Measurements from ENCODE around the gene CNDP2. TPM values are rescaled to one million over a fixed set of nuclear protein-coding genes. Genes with fewer than 3 reads are reported as not detected.

The CNDP2 gene
- total RNA-seq, 4 donors from 2014 or later = 71.8 to 87.8 (median 81.5) TPM

- Histone ChIP-seq H3K4me1 (peaks cover 0 to 25% (median 0%) of the 10 kb centered on the region in 4 donors), H3K9me3 (no peaks in the 10 kb centered on the region), H3K27me3 (no peaks in the 10 kb centered on the region), H3K36me3 (peaks cover 2 to 98% (median 29%) of the 10 kb centered on the region in 3 donors), H3K27ac (no peak overlapping the region), H3K4me3 (no peak overlapping the region)
- TF ChIP-seq CTCF (IDR thresholded peaks at IDR 0.05) = no peak
- TF ChIP-seq EP300 (IDR thresholded peaks at IDR 0.05) = no peak
- TF ChIP-seq POLR2A (IDR thresholded peaks at IDR 0.05) = no peak
- no peak for DNase-seq (ENCODE audit: low spot score in 2 of 2)
- WGBS, 2 donors = 80 to 86% methylated on average over 9 of the region's 9 CpGs
Measured at GRCh38 chr18:74508366-74508765, 12.2 kb downstream of the CNDP2 start.

- no peak for DNase-seq (ENCODE audit: low spot score in 2 of 2)
Measured at GRCh38 chr18:74508821-74509225, 12.7 kb downstream of the CNDP2 start.

GRCh38 chr18:74509856-74510769 lies 13.9 kb downstream of the CNDP2 start:
- Histone ChIP-seq H3K27me3 (no peaks in the 10 kb centered on the region), H3K4me1 (peaks cover 0 to 25% (median 0%) of the 10 kb centered on the region in 4 donors), H3K27ac (no peak overlapping the region), H3K36me3 (peaks cover 0 to 97% (median 26%) of the 10 kb centered on the region in 3 donors), H3K4me3 (no peak overlapping the region), H3K9me3 (no peaks in the 10 kb centered on the region)
- WGBS, 2 donors = 78 to 83% methylated on average over 25 to 27 of the region's 29 CpGs
- no peak for TF ChIP-seq EP300 (IDR thresholded peaks at IDR 0.05)
- no peak for TF ChIP-seq CTCF (IDR thresholded peaks at IDR 0.05)
- no peak for TF ChIP-seq POLR2A (IDR thresholded peaks at IDR 0.05)
- no peak for DNase-seq (ENCODE audit: low spot score in 2 of 2)

More at GRCh38 chr18:74508821-74509225, 12.7 kb downstream of the CNDP2 start:
- peaks cover 2 to 98% (median 30%) of the 10 kb centered on the region in 3 donors for H3K36me3 ChIP-seq
- no peaks in the 10 kb centered on the region for H3K27me3 ChIP-seq
- H3K4me1 ChIP-seq = peaks cover 0 to 25% (median 0%) of the 10 kb centered on the region in 4 donors
- H3K27ac ChIP-seq = no peak overlapping the region
- no peak overlapping the region for H3K4me3 ChIP-seq
- no peak for TF ChIP-seq CTCF (IDR thresholded peaks at IDR 0.05)
- TF ChIP-seq POLR2A (IDR thresholded peaks at IDR 0.05) = no peak
- TF ChIP-seq EP300 (IDR thresholded peaks at IDR 0.05) = no peak
- H3K9me3 ChIP-seq = no peaks in the 10 kb centered on the region
- 78 to 84% methylated on average over 11 of the region's 11 CpGs for WGBS, 2 donors

GRCh38 chr18:74510770-74511095 lies 14.6 kb downstream of the CNDP2 start:
- Histone ChIP-seq H3K36me3 (peaks cover 0 to 97% (median 31%) of the 10 kb centered on the region in 3 donors), H3K4me1 (peaks cover 0 to 25% (median 0%) of the 10 kb centered on the region in 4 donors), H3K27ac (no peak overlapping the region), H3K4me3 (no peak overlapping the region), H3K9me3 (no peaks in the 10 kb centered on the region), H3K27me3 (no peaks in the 10 kb centered on the region)
- WGBS, 2 donors = 83 to 91% methylated on average over 12 of the region's 12 CpGs
- DNase-seq (ENCODE audit: low spot score in 2 of 2) = no peak
- TF ChIP-seq POLR2A (IDR thresholded peaks at IDR 0.05) = no peak
- TF ChIP-seq CTCF (IDR thresholded peaks at IDR 0.05) = no peak
- no peak for TF ChIP-seq EP300 (IDR thresholded peaks at IDR 0.05)

- no peaks in the 10 kb centered on the region for H3K27me3 ChIP-seq
Measured at GRCh38 chr18:74511823-74512222, 15.7 kb downstream of the CNDP2 start.

More at GRCh38 chr18:74511823-74512222, 15.7 kb downstream of the CNDP2 start:
- no peak overlapping the region for H3K4me3 ChIP-seq
- TF ChIP-seq POLR2A (IDR thresholded peaks at IDR 0.05) = no peak
- no peak for TF ChIP-seq EP300 (IDR thresholded peaks at IDR 0.05)
- TF ChIP-seq CTCF (IDR thresholded peaks at IDR 0.05) = no peak
- peaks cover 0 to 20% (median 0%) of the 10 kb centered on the region in 4 donors for H3K4me1 ChIP-seq
- 54 to 60% methylated on average over 7 of the region's 7 CpGs for WGBS, 2 donors
- H3K9me3 ChIP-seq = no peaks in the 10 kb centered on the region
- peak overlapping the region in 3 of 4 donors; percentile 3 to 59 (median 55) for H3K27ac ChIP-seq
- peaks cover 0 to 97% (median 40%) of the 10 kb centered on the region in 3 donors for H3K36me3 ChIP-seq
- DNase-seq (ENCODE audit: low spot score in 2 of 2) = no peak
